Ishikawa (cell line): ENCODE measurements around the gene DHRS13.

ENCODE experiments used
- RAD21 ChIP-seq: IDR thresholded peaks from 2 replicates; pipeline ENCODE4 v1.6.1; 2012; ENCODE audit warnings: low read depth
- TAF1 ChIP-seq: IDR thresholded peaks from 2 replicates; pipeline ENCODE4 v1.6.1; 2012; ENCODE audit warnings: low read depth, mild to moderate bottlenecking

GRCh38 chr17:28935744-28936460, 33.0 kb upstream of the DHRS13 start:
- TF ChIP-seq TAF1 (no peak), RAD21 (no peak)
